SK-N-SH treated with all-trans-retinoic acid at 6 μM for 48 hours (cell line): ENCODE results near the gene EVI5.

ENCODE experiments used
- CSDC2 ChIP-seq: fragments of 250-450 bp; sonication (Bioruptor Pico); IDR thresholded peaks from 2 replicates; pipeline ENCODE4 v1.5.0; 2020; ENCODE audit warnings: mild to moderate bottlenecking, moderate library complexity
- ESRRG ChIP-seq: fragments of 250-450 bp; sonication (Bioruptor Pico); IDR thresholded peaks from 2 replicates; pipeline ENCODE4 v1.6.1; 2021; ENCODE audit warnings: mild to moderate bottlenecking
- TF ChIP-seq, protein P1 (sequence below): fragments of 250-450 bp; sonication (Bioruptor Pico); IDR thresholded peaks from 2 replicates; pipeline ENCODE4 v1.5.0; 2020; ENCODE audit warnings: mild to moderate bottlenecking, moderate library complexity
- TF ChIP-seq, protein P2 (sequence below): fragments of 250-450 bp; sonication (Bioruptor Pico); IDR thresholded peaks from 2 replicates; pipeline ENCODE4 v1.8.0; 2020; ENCODE audit warnings: mild to moderate bottlenecking, moderate library complexity, borderline replicate concordance

DNA sequence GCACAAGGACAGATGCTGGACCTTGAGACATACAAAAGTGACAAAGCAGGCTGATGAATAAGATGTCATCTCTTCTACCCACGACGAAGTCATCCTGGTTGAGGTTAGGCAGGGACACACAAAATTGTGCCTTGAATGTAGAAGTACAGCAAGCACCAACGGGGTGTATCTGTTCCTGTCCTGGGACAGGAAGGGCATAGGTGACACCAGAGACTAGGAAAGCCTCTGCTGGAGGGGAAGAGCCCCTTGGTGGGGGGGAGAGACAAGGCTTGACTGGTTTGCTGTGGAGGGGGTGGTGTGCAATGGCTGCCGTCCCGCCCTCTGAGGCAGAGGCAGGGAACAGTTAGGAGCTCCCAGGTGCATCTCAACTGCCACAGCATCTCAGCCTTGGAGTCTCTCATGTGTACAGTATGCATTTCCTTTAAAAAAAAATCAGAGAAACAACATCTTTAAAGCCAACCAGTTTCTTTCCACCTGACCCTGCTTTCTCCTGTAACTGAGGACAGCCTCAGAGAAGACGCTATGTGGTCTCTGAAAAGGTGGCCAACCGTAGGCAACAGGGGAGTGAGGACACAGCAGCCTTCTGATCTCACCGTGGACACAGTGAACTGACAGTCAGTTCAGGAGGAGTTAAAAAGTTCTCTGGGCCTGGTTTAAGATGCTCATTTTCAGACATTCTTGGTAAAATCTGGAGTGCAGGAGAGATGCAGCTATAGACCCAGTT is 280.5 kb downstream of the EVI5 start:
- TF ChIP-seq ESRRG (CRISPR knock-in tag) (no peak), CSDC2 (CRISPR knock-in tag) (no peak)
- TF ChIP-seq, protein P1, sequence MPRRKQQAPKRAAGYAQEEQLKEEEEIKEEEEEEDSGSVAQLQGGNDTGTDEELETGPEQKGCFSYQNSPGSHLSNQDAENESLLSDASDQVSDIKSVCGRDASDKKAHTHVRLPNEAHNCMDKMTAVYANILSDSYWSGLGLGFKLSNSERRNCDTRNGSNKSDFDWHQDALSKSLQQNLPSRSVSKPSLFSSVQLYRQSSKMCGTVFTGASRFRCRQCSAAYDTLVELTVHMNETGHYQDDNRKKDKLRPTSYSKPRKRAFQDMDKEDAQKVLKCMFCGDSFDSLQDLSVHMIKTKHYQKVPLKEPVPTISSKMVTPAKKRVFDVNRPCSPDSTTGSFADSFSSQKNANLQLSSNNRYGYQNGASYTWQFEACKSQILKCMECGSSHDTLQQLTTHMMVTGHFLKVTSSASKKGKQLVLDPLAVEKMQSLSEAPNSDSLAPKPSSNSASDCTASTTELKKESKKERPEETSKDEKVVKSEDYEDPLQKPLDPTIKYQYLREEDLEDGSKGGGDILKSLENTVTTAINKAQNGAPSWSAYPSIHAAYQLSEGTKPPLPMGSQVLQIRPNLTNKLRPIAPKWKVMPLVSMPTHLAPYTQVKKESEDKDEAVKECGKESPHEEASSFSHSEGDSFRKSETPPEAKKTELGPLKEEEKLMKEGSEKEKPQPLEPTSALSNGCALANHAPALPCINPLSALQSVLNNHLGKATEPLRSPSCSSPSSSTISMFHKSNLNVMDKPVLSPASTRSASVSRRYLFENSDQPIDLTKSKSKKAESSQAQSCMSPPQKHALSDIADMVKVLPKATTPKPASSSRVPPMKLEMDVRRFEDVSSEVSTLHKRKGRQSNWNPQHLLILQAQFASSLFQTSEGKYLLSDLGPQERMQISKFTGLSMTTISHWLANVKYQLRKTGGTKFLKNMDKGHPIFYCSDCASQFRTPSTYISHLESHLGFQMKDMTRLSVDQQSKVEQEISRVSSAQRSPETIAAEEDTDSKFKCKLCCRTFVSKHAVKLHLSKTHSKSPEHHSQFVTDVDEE (CRISPR knock-in tag), result no peak
- TF ChIP-seq, protein P2, sequence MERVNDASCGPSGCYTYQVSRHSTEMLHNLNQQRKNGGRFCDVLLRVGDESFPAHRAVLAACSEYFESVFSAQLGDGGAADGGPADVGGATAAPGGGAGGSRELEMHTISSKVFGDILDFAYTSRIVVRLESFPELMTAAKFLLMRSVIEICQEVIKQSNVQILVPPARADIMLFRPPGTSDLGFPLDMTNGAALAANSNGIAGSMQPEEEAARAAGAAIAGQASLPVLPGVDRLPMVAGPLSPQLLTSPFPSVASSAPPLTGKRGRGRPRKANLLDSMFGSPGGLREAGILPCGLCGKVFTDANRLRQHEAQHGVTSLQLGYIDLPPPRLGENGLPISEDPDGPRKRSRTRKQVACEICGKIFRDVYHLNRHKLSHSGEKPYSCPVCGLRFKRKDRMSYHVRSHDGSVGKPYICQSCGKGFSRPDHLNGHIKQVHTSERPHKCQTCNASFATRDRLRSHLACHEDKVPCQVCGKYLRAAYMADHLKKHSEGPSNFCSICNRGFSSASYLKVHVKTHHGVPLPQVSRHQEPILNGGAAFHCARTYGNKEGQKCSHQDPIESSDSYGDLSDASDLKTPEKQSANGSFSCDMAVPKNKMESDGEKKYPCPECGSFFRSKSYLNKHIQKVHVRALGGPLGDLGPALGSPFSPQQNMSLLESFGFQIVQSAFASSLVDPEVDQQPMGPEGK, result no peak
